GM21447 (cell line): ENCODE measurements around the gene TIMM17B.
"Not testable (repeated sequence)": the region's sequence is repeated elsewhere in the genome, so short reads cannot be mapped to it uniquely, and the experiment has no call there.

Experiments used
- ATAC-seq: cut with Tn5 transposase; IDR thresholded peaks from one replicate; pipeline ENCODE4 v1.9.1; 2021; ENCODE audit not compliant: unreplicated experiment

The TIMM17B gene

GRCh38 chrX:48897157-48897624 lies 377 bp downstream of the TIMM17B start:
- peak; percentile 9 for ATAC-seq

- ATAC-seq = no peak
Measured at GRCh38 chrX:48896611-48897011, 957 bp downstream of the TIMM17B start.

- no peak for ATAC-seq
Measured at GRCh38 chrX:48894891-48895290, 2.7 kb downstream of the TIMM17B start.

- no peak for ATAC-seq
Measured at GRCh38 chrX:48893556-48894348, 3.8 kb downstream of the TIMM17B start.

- ATAC-seq = no peak
Measured at GRCh38 chrX:48892896-48893295, 4.7 kb downstream of the TIMM17B start.

- ATAC-seq = peak; percentile 92
Measured at GRCh38 chrX:48891402-48892288, 5.9 kb downstream of the TIMM17B start.

- peak; percentile 14 for ATAC-seq
Measured at GRCh38 chrX:48890934-48891401, 6.6 kb downstream of the TIMM17B start.

GRCh38 chrX:48890296-48890925 lies 7.2 kb downstream of the TIMM17B start:
- no peak for ATAC-seq

GRCh38 chrX:48886586-48886985 lies 11.0 kb downstream of the TIMM17B start:
- not testable (repeated sequence) for ATAC-seq

GRCh38 chrX:48883729-48884128 lies 13.8 kb downstream of the TIMM17B start:
- no peak for ATAC-seq

- not testable (repeated sequence) for ATAC-seq
Measured at GRCh38 chrX:48876944-48877343, 20.6 kb downstream of the TIMM17B start.

GRCh38 chrX:48872017-48872416 lies 25.6 kb downstream of the TIMM17B start:
- not testable (repeated sequence) for ATAC-seq

GRCh38 chrX:48864210-48864609 lies 33.4 kb downstream of the TIMM17B start:
- ATAC-seq = no peak

GRCh38 chrX:48854898-48855297 lies 42.7 kb downstream of the TIMM17B start:
- no peak for ATAC-seq

- ATAC-seq = not testable (repeated sequence)
Measured at GRCh38 chrX:48854121-48854804, 43.3 kb downstream of the TIMM17B start.

- not testable (repeated sequence) for ATAC-seq
Measured at GRCh38 chrX:48853494-48853893, 44.1 kb downstream of the TIMM17B start.

- no peak for ATAC-seq
Measured at GRCh38 chrX:48852857-48853256, 44.7 kb downstream of the TIMM17B start.

GRCh38 chrX:48848847-48849246 lies 48.7 kb downstream of the TIMM17B start:
- ATAC-seq = no peak
